SU-DHL-6 (cell line): ENCODE results near the gene TNKS1BP1.

Experiments
- H2AFZ ChIP-seq: fragments of 200-600 bp; sonication (generic); 2 replicates; pipeline ENCODE4 v1.6.1; 2014; ENCODE audit warnings: low read depth, mild to moderate bottlenecking, moderate library complexity, mixed read lengths, antibody characterized with exemption, low read length; ENCODE audit not compliant: severe bottlenecking
- H3F3A ChIP-seq: fragments of 200-600 bp; shearing (Covaris generic); 2 replicates; pipeline ENCODE4 v1.6.0; 2016; ENCODE audit warnings: antibody characterized with exemption, mild to moderate bottlenecking; ENCODE audit not compliant: insufficient read depth
- H3K27ac ChIP-seq: fragments of 200-600 bp; sonication (generic); 2 replicates; pipeline ENCODE4 v1.5.1; 2016; ENCODE audit warnings: low read depth, mild to moderate bottlenecking, low read length, moderate library complexity, mixed read lengths
- H3K27me3 ChIP-seq: fragments of 200-600 bp; sonication (generic), shearing (Covaris generic); 2 replicates; pipeline ENCODE4 v1.6.0; 2014; ENCODE audit warnings: mild to moderate bottlenecking, low read length
- H3K36me3 ChIP-seq: fragments of 200-600 bp; sonication (generic); 2 replicates; pipeline ENCODE4 v1.6.1; 2014; ENCODE audit warnings: mild to moderate bottlenecking, low read length, mixed read lengths
- H3K4me2 ChIP-seq: fragments of 300-600, 200-600 bp; shearing (Covaris generic), sonication (generic); 2 replicates; pipeline ENCODE4 v1.6.0; 2014; ENCODE audit warnings: low read length, low read depth, mild to moderate bottlenecking; ENCODE audit not compliant: poor library complexity, severe bottlenecking
- H3K4me3 ChIP-seq: fragments of 200-600 bp; sonication (generic); 2 replicates; pipeline ENCODE4 v1.5.1; 2014; ENCODE audit warnings: antibody characterized with exemption, low read length, mild to moderate bottlenecking, mixed read lengths; ENCODE audit not compliant: insufficient read depth, poor library complexity, severe bottlenecking
- H3K79me2 ChIP-seq: fragments of 200-600 bp; sonication (generic); 2 replicates; pipeline ENCODE4 v1.6.1; 2014; ENCODE audit warnings: mild to moderate bottlenecking, low read length, moderate library complexity; ENCODE audit not compliant: insufficient read depth
- H3K9ac ChIP-seq: fragments of 200-600 bp; sonication (generic); 2 replicates; pipeline ENCODE4 v1.7.0; 2014; ENCODE audit warnings: mild to moderate bottlenecking, low read length
- H3K9me2 ChIP-seq: fragments of 200-600 bp; sonication (generic); replicated peaks from 2 replicates; pipeline ENCODE4 v1.6.1; 2014; ENCODE audit warnings: low read length; ENCODE audit not compliant: insufficient read depth
- H3K9me3 ChIP-seq: fragments of 200-600 bp; sonication (generic); 2 replicates; pipeline ENCODE4 v1.6.1; 2014; ENCODE audit warnings: low read length, mixed read lengths; ENCODE audit not compliant: insufficient read depth
- H4K20me1 ChIP-seq: fragments of 200-600 bp; sonication (generic); 2 replicates; pipeline ENCODE4 v1.6.1; 2014; ENCODE audit warnings: low read depth, mild to moderate bottlenecking, antibody characterized with exemption, low read length, moderate library complexity, mixed read lengths
- CTCF ChIP-seq: fragments of 200-600 bp; sonication (generic); IDR thresholded peaks from one replicate; pipeline ENCODE4 v1.5.1; 2017; ENCODE audit warnings: antibody characterized with exemption, mild to moderate bottlenecking, low read length, moderate library complexity; ENCODE audit not compliant: insufficient read depth, poor library complexity, severe bottlenecking
- EZH2phosphoT487 ChIP-seq: fragments of 200-600 bp; sonication (generic), shearing (Covaris generic); conservative IDR thresholded peaks from 2 replicates; pipeline ENCODE4 v1.6.1; 2018; ENCODE audit warnings: mild to moderate bottlenecking, antibody characterized with exemption, low read length, moderate library complexity, mixed read lengths

TNKS1BP1 gene

GRCh38 chr11:57332694-57333440 lies 8.1 kb upstream of the TNKS1BP1 start:
- H3K4me2 ChIP-seq: no peak overlapping the region
- no peaks in the 10 kb centered on the region for H3K9me3 ChIP-seq
- no peaks in the 10 kb centered on the region for H3K27me3 ChIP-seq
- H4K20me1 ChIP-seq: no peaks in the 10 kb centered on the region
- no peak overlapping the region for H2AFZ ChIP-seq
- TF ChIP-seq EZH2phosphoT487 (no peak), CTCF (no peak)
- peaks cover 15% of the 10 kb centered on the region for H3K36me3 ChIP-seq
- H3K9me2 ChIP-seq: no peaks in the 10 kb centered on the region
- H3K79me2 ChIP-seq: peaks cover 30% of the 10 kb centered on the region
- H3K9ac ChIP-seq: no peak overlapping the region
- H3K4me3 ChIP-seq: no peak overlapping the region
- no peaks in the 10 kb centered on the region for H3F3A ChIP-seq
- H3K27ac ChIP-seq: no peak overlapping the region

GRCh38 chr11:57331720-57332119 lies 7.0 kb upstream of the TNKS1BP1 start:
- TF ChIP-seq CTCF: no peak
- no peak for TF ChIP-seq EZH2phosphoT487
- Histone ChIP-seq H2AFZ (no peak overlapping the region), H3K9me3 (no peaks in the 10 kb centered on the region), H3K79me2 (peaks cover 30% of the 10 kb centered on the region), H3K4me3 (no peak overlapping the region), H4K20me1 (no peaks in the 10 kb centered on the region), H3K36me3 (peaks cover 21% of the 10 kb centered on the region), H3K9me2 (no peaks in the 10 kb centered on the region), H3K9ac (no peak overlapping the region), H3K27me3 (no peaks in the 10 kb centered on the region), H3K27ac (no peak overlapping the region), H3F3A (peaks cover 6% of the 10 kb centered on the region; the same call in 1 of the 2 replicates), H3K4me2 (no peak overlapping the region)

- H3K9me3 ChIP-seq: no peaks in the 10 kb centered on the region
- H3K79me2 ChIP-seq: peaks cover 25% of the 10 kb centered on the region
- no peak overlapping the region for H3K4me3 ChIP-seq
- no peaks in the 10 kb centered on the region for H4K20me1 ChIP-seq
- H2AFZ ChIP-seq: no peak overlapping the region
- H3K27ac ChIP-seq: no peak overlapping the region
- H3K27me3 ChIP-seq: no peaks in the 10 kb centered on the region
- no peaks in the 10 kb centered on the region for H3K9me2 ChIP-seq
- H3K36me3 ChIP-seq: peaks cover 21% of the 10 kb centered on the region
- H3F3A ChIP-seq: peaks cover 16% of the 10 kb centered on the region
- no peak overlapping the region for H3K9ac ChIP-seq
- H3K4me2 ChIP-seq: no peak overlapping the region
- no peak for TF ChIP-seq CTCF
- no peak for TF ChIP-seq EZH2phosphoT487
Observed at GRCh38 chr11:57330029-57330428, 5.3 kb upstream of the TNKS1BP1 start.
